GM19351 (cell line): ENCODE data around the gene ARHGAP6.

Experiments used
- ATAC-seq: cut with Tn5 transposase; IDR thresholded peaks from one replicate; pipeline ENCODE4 v1.9.1; 2021; ENCODE audit warnings: mild to moderate bottlenecking, moderate library complexity; ENCODE audit not compliant: unreplicated experiment

ARHGAP6 gene

DNA sequence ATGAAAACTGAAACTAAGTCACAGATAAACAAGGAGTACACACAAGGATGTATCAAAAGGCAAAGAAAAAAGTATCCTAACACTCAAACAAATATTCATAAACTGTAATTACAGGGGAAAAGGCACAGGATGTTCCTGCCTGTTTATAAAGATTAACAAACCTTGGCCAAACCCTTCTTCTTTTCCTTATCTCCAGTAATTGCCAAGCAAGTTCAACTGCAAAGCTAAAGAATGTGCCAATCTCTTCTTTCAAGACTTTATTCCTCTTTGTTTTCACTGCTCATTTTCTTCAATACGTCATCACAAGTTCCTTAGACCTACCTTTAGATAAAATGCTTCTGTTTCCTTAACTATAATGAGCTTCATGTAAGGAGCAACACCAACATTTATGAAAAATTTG lies 201.3 kb downstream of the ARHGAP6 start:
- ATAC-seq: no peak

DNA sequence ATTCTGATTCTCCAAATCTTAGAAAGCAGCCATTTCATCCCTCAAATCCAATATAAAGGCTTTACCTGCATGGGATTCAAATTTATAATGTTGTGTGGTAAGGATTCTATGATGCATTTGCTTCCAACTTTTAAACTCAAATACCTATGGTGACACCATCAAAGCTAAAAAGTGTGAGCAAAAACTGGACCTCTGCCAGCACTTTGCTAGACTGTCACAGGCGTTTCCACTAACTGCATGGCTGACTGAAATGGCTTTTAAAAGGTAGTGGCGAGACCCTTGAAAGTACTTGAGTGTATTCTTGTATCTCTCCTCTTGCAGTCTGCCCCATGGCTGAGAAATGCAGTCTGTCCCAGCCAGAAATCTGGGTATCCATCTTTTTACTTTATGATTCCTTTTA lies 203.1 kb downstream of the ARHGAP6 start:
- ATAC-seq: no peak

DNA sequence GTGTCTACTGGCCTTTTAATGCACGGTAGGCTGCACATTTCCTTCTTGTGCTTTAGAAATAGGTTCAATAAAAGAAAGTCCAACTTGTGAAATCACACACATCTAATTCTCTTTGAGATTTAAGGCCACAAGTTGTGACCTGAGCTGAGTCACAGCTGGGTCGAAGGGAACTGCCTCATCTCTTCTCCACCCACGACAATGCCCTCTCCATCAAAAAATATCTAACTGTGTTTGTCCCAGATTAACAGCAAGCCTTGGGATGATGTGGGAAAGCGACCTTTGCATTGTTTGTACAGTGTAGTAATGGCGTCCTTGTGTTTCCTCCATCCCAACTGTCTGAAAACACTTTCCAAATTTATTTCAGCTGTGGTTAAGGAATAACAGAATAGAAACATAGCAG lies 203.6 kb downstream of the ARHGAP6 start:
- ATAC-seq: no peak

DNA sequence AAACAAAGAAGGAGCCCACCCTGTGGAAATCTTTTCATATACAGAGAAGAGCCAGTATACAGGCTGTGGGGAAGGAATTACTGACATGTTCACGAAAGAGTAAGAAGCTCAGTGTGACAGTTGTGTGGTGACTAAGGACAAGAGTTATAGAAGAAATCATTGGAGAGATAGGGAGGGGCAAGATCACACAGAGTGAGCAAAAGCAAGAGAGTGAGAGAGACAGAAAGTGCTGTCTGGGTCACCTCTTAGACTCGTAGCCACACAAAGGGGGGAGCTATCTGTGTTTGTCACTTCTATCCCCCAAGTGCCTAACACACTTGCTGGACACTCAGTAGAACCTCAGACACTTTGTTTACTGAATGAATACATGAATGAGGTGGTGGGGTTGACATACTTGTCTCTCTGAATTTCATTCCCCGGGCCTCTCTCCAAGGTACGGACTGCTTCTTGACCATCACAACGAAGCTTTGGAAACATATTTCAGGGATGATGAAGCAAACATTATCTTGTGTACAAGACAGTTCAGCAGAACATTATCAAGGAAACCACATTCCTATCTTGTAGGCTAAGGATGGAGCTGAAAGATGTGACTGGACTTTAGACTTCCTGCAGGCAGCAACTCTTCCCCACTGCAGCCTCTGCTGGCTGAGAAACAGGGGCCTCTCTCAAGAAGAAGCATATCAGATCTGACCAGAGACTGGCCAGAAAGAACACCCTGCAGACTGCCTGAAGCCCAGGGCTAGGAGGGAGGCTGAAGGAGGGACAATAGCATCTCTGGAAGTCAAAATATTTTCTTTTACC lies 204.3 kb downstream of the ARHGAP6 start:
- no peak for ATAC-seq

DNA sequence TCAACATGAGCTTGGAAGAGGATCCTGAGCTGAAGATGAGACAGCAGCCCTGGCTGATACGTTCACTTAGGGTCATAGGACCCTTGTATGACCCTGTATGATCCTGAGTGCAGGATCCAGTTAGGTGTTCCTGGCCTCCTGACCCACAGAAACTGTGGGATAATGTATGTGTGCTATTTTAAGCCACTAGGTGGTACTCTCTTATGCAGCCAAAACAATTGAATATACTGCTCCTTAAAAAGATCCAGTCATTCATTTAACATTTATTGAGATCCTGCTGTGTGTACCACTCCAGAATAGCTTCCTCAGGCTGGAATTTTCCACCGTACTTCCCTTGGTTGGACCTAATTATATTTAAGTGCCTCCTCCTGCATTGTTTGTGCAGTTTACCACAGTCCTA lies 205.4 kb downstream of the ARHGAP6 start:
- ATAC-seq: no peak

DNA sequence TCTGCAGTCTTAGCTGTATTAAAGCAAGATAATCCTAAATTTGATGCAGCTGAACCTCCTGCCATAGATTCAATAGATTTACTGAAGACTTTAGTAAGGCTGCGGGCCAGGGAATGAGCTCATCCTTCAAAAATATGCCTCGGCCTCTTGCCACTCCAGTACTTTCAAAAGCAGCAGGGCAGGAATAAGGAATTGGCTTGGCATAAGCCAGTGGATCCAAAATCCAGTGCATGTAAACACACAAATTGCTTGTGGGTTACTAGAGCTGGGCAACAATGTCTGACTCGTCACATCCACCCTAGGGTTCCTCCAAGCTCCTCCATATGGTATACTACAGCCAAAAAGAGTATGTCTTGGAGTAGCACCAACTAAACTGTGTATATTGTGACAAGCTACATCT lies 207.6 kb downstream of the ARHGAP6 start:
- no peak for ATAC-seq

DNA sequence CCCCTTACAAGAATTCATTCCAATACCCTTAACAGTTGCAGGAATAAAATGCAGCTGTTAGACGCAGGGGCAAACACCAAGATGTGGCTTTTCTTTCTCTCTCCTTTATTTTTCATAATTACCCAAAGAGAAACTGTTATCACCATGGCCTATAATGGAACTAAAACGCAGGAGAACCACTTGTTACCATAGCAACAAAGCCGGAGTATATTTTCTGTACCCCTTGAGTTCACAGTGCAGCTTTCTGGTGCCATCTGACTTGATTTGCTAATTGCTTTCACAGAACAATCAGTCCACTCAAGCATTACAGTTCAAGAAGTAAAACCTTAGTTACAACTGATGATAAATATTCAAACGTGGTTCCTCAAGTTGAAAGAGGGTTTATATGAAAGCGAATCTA lies 214.6 kb downstream of the ARHGAP6 start:
- ATAC-seq: no peak

DNA sequence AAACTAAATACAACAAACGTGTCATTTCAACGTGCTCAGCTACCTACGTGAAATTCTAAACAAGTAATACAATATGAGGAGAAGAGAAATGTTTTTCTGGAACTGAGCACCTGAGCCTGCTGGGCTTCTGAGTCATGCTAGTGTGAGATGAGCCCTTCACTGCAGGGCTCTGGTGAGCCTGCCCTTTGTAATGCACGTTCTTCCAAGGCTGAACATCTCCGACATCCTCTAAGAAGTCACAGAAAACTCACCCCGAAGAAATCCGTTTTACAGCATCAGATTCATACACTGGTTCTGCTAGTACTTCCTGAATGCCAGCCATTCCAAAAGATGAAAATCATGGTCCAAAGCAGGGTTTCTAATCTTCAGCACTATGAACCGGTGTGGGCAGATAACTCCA lies 215.4 kb downstream of the ARHGAP6 start:
- no peak for ATAC-seq

DNA sequence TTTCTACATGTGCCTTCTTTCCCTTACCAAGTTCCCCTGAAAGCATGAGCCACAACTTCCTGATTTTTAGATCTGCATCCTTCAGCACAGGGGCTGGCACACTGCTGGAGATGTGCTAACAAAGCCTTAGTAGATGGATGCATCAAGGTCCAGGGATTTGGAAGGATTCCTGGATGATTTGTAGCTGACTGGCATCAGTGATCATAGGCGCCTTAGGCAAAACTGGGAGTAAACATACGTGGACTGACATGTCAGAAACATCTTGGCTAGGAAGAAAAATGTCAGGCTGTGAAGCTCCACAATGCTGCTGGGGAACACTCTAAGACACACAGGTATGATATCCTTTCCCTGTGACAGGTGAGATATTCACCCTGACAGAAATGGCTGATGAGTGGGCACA lies 216.1 kb downstream of the ARHGAP6 start:
- no peak for ATAC-seq

DNA sequence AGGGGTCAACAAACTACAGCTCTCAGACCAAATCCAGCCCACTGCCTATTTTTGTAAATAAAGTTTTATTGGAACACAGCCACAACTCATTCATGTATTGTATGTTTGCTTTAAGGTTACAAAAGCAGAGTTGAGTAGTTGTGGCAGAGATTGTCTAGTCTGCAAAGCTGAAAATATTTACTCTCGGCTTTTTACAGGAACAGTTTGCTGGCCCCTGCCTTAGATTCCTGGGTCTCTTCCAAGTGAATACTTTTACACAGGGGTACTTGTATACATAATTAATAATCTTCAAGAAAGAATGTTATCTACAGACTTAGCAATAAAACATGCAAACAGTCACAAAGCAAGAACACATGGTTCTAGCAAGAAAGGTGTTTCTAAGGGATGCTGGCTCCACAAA lies 218.3 kb downstream of the ARHGAP6 start:
- no peak for ATAC-seq

DNA sequence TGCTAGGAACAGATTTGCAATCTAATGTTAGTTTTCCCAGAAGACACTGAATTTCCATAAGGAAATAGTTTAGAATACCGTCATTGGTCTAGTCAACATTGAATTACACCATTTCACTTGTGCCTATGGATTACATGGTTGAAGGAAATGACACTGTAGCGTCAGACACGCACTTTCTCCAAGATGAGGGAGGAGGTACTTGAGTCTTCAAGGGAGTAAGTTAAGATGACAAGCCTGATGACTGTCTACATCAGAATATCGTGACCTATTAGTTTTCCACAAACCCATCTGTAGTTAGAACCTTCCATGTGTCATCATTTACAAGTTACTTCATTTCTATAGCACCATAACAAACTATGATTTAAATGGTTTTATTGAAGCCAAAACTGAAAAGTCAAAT lies 218.8 kb downstream of the ARHGAP6 start:
- ATAC-seq: no peak

DNA sequence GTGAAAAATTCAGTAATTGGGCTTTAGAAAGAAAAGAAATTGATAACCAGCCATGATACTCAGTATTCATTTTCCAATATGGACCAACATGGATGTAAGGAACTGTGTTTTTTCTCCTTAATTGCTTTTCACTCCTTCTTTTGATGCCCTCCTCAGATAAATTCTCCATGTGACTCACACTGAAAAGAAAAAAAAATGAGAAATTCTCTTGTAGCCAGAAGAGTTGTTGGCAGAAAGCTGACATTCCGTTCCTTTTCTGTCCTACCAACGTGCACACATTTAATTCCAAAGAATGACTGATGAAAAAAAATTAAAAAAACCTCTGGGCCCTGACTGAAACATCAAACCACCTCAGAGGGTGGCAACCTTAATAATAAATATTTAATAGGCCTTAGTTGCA lies 219.4 kb downstream of the ARHGAP6 start:
- ATAC-seq: no peak

DNA sequence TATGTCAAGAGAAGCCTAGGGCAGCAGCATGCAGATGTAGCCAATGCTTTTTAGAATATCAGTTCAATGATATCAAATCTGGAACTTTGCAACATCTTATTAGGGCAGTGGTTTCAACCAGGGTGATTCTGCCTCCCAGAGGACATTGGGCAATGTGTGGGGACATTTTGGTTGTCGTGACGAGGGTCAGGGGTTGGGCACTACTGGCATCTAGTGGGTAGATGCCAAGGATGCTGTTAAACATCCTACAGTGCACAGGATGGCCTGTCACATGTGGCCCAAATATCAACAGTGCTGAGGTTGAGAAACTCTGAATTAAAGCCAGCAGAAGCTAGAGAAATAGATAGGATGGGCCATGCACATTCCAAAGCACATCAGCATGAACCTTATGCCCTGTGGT lies 220.2 kb downstream of the ARHGAP6 start:
- no peak for ATAC-seq

DNA sequence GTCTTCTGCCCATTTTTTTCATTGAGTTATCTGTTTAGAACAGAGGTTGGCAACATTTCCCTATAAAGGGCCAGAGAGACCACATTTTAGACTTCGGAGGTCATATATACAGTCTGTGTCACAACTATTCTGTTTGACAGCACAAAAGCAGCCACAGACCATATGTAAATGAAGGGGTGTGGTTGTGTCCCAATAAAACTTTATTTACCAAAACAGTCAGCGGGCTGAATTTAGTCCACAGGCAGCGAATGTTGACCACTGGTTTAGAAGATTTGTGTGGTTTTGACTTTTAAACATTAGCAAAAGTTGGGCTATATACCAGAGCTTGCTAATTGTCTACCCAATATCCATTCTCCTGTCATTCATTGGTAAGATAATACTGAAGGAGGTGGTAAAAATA lies 221.7 kb downstream of the ARHGAP6 start:
- no peak for ATAC-seq

DNA sequence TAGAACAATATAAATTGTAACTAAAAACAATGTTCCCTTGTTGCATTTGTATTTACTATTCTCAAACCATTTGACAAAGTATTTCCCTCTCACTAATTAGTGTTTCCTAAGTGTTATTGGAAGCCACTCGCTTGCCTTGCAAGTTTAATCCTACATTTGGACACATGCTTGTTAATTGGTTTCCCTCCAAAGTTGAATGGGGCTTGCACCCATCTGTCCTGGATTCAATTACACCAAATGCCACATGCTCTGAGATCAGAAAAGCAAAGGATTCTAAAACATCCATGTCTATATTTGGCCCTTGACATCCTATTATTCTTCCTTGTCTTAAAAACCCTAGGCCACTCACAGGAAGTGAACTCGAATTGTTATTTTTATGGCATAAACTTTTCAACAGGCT lies 225.9 kb downstream of the ARHGAP6 start:
- ATAC-seq: no peak

DNA sequence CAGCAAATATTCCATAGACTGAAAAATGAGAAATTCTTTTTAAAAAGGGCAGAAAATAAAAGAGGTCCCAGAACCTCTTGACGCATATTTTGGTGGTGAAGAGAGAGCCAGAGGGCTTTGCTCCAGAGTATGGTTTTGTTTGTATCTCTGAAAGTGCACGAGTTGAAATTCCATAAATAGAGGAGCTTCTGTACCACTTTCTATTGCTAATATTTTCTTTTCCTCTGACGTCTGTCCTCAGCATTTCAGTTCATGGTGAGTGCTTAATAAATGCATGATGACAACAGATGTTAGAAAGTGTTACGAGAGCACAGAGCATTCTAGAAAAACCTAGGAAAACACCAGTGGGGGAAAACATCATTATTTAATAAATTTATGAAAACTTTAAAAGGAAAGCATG lies 227.0 kb downstream of the ARHGAP6 start:
- no peak for ATAC-seq

DNA sequence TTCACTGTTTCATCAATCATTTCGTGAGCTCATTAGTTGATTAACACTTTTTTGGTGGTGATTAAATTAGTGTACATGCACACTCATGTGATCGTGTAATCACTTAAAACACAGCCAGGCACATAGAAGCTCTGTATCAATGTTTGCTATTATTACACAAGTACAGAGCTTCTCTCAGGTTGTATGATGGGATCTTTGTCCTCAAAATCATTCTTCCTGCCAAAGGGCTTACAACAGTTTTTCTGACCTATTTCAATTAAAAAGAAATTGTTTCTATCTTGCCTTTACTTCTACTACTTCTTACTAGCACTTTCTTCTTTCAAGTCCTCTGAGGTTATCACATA lies 227.4 kb downstream of the ARHGAP6 start:
- ATAC-seq: no peak

DNA sequence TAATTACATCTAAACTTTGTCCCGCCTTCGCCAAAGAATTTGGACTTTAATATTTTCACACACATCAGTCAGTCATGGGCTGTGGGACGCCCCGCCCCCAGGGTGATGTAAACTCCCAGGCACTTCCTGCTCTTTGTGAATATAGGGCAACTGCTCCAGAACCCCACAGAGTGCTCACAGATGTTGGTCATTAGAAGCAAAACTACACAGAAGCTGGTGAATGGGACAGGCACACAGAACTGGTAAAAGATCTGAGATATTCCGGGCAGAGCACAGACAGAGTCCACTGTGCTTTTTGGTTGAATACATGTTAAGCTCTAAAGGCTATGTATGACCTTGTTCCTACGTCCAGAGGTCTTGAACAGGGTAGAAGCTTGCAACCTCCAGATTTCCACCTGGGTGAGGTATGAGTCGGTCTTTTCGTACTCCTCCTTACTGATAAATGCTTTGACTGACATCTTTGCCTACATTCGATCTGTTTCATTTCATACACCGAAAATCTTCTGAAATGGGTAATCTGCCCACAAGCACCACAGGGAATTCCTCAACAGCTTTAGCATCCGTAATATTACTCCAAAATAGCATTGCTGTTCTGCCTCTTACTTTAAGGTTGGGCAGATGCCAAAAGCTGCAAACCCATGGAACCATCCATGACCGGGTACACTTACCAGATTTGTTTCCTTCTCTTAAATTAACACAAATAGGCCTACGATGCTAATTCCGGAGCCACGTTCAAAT lies 227.9 kb downstream of the ARHGAP6 start:
- ATAC-seq: no peak

DNA sequence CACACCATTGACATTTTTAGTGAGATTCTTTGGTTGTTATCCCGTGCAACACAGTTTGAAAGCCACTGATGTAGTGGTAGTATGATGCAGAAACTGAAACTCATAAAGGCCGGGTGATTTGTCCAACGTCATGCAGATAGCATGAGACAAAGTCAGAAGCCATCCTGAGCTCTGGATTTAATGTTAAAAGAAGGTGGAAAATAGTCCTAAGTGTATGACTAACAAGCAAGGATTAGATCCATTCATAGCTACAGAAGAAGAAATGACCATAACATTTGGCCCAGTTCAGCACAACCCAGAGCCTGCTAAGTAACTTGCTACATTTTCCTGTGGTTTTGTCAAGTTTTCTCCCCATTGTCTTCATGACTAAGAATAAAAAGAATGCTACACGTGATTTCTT lies 230.2 kb downstream of the ARHGAP6 start:
- ATAC-seq: no peak

DNA sequence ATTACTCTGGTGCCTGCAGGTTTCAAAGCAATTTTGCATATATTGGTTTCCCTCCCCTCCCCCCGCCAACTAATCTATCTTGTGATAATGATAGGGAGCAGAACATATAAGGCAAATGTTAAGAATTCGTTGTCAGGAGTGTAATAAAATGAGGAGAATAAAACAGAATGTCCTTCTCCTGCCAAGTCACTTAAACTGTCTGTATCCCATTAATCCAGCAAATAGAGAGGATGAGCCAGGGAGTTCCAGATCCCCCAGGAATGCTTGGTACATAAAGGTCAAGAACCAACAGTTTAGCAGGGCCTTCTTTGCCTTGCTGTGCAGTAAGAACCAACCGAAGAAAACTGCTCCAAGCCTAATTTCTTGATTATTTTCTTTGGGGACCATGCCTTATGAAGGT lies 231.1 kb downstream of the ARHGAP6 start:
- no peak for ATAC-seq

DNA sequence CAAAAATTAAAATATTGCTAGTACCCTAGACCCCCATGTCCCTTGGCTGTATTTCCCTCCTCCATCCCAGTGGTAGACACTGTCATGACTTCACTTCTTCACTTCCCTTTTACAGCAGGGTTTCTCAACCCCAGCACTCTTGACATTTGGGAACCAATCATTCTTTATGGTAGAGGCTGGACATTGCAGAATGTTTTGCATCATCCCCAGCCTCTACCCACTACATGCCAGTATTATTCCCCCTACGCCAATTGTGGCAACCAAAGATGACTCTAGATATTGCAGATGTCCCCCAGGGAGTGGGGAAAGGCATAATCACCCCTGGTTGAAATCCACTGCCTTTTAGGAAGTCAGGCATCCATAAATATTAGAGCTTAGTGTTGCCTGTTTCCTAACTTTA lies 233.9 kb downstream of the ARHGAP6 start:
- no peak for ATAC-seq

DNA sequence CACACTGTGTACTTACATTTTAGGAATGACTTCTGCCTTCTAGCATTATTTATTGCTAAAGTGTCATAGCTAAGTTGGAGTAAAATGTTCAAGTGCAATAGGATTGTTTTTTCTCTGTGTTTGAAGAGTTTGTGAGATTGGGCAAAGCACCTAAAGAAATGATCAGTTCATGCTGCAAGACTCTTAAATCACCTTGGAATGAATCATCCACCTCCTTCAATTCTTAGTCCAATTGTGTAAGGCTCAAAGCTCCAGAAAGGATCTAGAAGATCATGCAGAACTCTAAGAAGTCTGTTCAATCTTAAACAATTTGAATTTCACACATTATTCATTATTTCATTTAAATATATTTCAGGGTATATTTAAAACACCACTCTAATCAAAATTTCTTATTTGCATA lies 235.4 kb downstream of the ARHGAP6 start:
- ATAC-seq: no peak
